Measurements from ENCODE around the gene ZNF710. TPM values are rescaled to one million over a fixed set of nuclear protein-coding genes. Genes with fewer than 3 reads are reported as not detected.

Gene ZNF710
- total and polyA plus RNA-seq, 2 experiments from 2014 or later = 7.8 to 22.2 TPM

DNA sequence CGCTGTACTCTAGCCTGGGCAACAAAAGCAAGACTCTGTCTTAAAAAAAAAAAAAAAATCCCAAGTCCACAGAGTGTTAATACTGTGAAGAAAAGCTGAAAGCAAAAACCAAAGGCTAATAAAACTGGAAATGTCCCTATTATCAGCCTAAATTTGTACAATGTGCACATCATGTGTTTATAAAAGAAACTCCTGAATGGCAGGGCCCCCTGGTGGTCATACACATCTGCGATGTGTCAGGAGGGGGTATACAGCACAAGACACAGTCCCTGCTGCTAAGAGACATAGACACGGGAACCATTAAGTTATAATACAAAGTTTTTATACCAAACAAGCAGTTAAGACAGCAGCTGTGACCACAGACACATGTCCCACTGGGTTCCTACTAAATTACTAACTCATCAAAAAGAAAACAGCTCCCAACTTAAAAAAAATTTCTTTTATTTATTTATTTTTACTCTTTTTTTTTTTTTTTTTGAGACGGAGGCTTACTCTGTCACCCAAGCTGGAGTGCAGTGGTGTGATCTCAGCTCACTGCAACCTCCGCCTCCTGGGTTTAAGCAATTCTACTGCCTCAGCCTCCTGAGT, 70.2 kb downstream of the ZNF710 start:
- Histone ChIP-seq H3K9me3 (ENCODE audit: low read depth) (no peaks in the 10 kb centered on the region), H3K36me3 (no peaks in the 10 kb centered on the region), H3K27me3 (no peaks in the 10 kb centered on the region), H3K4me3 (no peak overlapping the region), H3K4me1 (ENCODE audit: low read depth) (peaks cover 3% of the 10 kb centered on the region), H3K27ac (no peak overlapping the region)
- DNase-seq (ENCODE audit: low read depth in 1 of 2, low spot score in 1 of 2) = peak; percentile 85 to 90
- TF ChIP-seq, protein P1, sequence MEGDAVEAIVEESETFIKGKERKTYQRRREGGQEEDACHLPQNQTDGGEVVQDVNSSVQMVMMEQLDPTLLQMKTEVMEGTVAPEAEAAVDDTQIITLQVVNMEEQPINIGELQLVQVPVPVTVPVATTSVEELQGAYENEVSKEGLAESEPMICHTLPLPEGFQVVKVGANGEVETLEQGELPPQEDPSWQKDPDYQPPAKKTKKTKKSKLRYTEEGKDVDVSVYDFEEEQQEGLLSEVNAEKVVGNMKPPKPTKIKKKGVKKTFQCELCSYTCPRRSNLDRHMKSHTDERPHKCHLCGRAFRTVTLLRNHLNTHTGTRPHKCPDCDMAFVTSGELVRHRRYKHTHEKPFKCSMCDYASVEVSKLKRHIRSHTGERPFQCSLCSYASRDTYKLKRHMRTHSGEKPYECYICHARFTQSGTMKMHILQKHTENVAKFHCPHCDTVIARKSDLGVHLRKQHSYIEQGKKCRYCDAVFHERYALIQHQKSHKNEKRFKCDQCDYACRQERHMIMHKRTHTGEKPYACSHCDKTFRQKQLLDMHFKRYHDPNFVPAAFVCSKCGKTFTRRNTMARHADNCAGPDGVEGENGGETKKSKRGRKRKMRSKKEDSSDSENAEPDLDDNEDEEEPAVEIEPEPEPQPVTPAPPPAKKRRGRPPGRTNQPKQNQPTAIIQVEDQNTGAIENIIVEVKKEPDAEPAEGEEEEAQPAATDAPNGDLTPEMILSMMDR (IDR thresholded peaks at IDR 0.05; ENCODE audit: low read depth, low read length) = peak; percentile 85

DNA sequence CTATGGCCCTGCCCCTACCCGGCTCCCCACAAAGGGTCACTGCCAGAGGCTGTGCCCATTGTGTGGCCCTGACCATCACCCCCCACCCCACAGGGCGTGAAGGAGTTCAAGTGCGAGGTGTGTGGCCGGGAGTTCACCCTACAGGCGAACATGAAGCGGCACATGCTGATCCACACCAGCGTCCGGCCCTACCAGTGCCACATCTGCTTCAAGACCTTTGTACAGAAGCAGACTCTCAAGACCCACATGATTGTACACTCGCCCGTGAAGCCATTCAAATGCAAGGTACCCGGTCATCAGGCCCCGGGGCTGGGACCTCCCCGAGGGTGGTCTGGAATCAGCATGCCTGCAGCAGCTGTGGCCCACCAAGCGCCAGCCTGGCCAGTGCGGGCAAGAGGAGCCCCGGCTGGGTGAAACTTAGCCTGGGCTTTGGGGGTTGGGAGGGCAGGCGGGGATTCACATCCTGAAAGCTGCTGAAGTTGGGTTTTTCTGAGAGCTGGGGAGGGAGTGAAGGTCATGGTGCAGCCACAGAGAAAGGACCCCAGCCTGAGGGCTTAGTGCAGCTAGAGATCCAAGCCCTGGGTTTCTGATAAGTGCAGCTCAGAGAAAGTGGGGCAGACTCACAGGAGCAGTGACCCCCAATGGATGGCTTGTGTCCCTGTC, 72.0 kb downstream of the ZNF710 start:
- Histone ChIP-seq H3K27me3 (no peaks in the 10 kb centered on the region), H3K4me1 (ENCODE audit: low read depth) (peaks cover 3% of the 10 kb centered on the region), H3K27ac (no peak overlapping the region), H3K36me3 (no peaks in the 10 kb centered on the region), H3K9me3 (ENCODE audit: low read depth) (no peaks in the 10 kb centered on the region), H3K4me3 (no peak overlapping the region)
- DNase-seq (ENCODE audit: low read depth in 1 of 2, low spot score in 1 of 2) = no peak
- TF ChIP-seq, protein P1 (IDR thresholded peaks at IDR 0.05; ENCODE audit: low read depth, low read length) = no peak

DNA sequence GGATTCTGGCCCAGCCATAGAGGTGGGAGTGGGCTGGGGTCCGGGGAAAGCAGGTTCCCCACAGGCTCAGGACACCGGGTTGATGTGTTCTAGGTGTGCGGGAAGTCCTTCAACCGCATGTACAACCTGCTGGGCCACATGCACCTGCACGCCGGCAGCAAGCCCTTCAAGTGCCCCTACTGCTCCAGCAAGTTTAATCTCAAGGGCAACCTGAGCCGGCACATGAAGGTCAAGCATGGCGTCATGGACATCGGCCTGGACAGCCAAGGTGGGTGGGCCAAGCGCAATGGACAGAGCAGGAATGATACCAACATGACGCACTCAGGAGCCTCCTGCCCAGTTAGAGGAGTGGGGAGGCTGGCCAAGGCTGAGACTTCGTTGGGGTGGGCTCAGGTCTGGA, 72.9 kb downstream of the ZNF710 start:
- Histone ChIP-seq H3K36me3 (no peaks in the 10 kb centered on the region), H3K9me3 (ENCODE audit: low read depth) (no peaks in the 10 kb centered on the region), H3K27ac (no peak overlapping the region), H3K4me3 (no peak overlapping the region), H3K27me3 (no peaks in the 10 kb centered on the region), H3K4me1 (ENCODE audit: low read depth) (peaks cover 3% of the 10 kb centered on the region)
- no peak for DNase-seq (ENCODE audit: low read depth in 1 of 2, low spot score in 1 of 2)
- TF ChIP-seq, protein P1 (IDR thresholded peaks at IDR 0.05; ENCODE audit: low read depth, low read length) = no peak

DNA sequence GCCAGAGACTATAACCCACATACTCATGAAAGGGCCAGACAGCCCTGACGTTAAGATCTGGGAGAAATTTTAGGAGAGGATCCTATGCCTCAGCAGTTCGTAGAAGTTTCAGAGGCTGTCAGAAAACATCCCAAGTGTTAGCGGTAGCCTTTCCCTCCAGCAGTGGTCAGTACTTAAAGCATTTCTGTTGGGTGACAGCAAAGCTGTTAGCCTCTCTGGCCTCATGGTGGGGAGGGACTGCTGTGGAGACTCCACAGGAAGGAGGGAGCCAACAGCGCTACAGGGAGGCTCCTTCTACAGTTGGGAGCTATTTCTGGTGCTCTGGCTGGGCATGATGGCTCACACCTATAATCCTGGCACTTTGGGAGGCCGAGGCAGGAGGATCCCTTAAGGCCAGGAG, 73.8 kb downstream of the ZNF710 start:
- TF ChIP-seq, protein P1 (IDR thresholded peaks at IDR 0.05; ENCODE audit: low read depth, low read length) = no peak
- peaks cover 3% of the 10 kb centered on the region for H3K4me1 ChIP-seq (ENCODE audit: low read depth)
- peak in 1 of 2 donors; percentile 44 for DNase-seq (ENCODE audit: low read depth in 1 of 2, low spot score in 1 of 2)
- peak overlapping the region; percentile 56 for H3K27ac ChIP-seq
- no peaks in the 10 kb centered on the region for H3K27me3 ChIP-seq
- no peak overlapping the region for H3K4me3 ChIP-seq
- no peaks in the 10 kb centered on the region for H3K36me3 ChIP-seq
- H3K9me3 ChIP-seq (ENCODE audit: low read depth) = no peaks in the 10 kb centered on the region

DNA sequence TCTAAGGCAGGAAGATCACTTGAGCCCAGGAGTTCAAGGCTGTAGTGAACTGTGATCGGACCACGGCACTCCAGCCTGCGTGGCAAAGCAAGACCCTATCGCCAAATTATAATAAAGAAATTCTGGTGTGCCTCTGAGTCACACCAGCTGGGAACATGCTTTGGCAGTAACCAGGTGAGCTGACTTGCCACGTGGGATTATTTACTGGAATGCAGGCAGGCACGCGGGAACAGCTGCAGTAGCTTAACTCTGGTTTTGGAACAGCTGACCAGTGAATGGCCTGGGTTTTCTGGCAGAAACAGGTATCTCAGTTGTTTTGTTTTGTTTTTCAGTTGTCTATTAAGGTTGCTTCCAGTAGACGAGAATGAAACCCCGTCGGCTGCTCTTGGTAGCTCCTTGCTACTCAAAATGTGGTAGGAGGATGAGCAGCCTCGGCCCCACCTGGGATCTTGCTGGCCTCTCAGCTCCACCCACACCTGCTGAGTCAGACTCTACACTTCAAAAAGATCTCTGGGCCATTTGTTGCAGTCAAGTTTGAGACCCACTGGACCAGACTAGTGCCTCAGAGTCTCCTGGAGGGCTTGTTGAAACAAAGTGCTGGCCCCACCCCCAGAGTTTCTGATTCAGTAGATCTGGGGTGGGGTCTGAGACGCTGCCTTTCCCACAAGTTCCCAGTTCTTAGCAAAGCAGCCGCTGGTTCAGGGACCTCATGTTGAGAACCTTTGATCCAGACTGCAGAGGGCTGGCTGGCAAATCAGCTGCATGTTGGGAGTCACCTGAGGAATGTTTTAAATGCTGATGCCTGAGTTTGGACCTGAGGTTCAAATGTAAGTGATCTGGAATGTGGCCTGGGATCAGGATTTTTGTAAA, 74.5 kb downstream of the ZNF710 start:
- no peaks in the 10 kb centered on the region for H3K36me3 ChIP-seq
- H3K4me3 ChIP-seq = no peak overlapping the region
- TF ChIP-seq, protein P1 (IDR thresholded peaks at IDR 0.05; ENCODE audit: low read depth, low read length) = no peak
- peak overlapping the region; percentile 56 for H3K27ac ChIP-seq
- no peak for DNase-seq (ENCODE audit: low read depth in 1 of 2, low spot score in 1 of 2)
- no peaks in the 10 kb centered on the region for H3K9me3 ChIP-seq (ENCODE audit: low read depth)
- peaks cover 3% of the 10 kb centered on the region for H3K4me1 ChIP-seq (ENCODE audit: low read depth)
- no peaks in the 10 kb centered on the region for H3K27me3 ChIP-seq

All from cardiac muscle cell (in vitro differentiated cells and primary cell).